ENCODE results near the gene ENAH.

The ENAH gene

DNA sequence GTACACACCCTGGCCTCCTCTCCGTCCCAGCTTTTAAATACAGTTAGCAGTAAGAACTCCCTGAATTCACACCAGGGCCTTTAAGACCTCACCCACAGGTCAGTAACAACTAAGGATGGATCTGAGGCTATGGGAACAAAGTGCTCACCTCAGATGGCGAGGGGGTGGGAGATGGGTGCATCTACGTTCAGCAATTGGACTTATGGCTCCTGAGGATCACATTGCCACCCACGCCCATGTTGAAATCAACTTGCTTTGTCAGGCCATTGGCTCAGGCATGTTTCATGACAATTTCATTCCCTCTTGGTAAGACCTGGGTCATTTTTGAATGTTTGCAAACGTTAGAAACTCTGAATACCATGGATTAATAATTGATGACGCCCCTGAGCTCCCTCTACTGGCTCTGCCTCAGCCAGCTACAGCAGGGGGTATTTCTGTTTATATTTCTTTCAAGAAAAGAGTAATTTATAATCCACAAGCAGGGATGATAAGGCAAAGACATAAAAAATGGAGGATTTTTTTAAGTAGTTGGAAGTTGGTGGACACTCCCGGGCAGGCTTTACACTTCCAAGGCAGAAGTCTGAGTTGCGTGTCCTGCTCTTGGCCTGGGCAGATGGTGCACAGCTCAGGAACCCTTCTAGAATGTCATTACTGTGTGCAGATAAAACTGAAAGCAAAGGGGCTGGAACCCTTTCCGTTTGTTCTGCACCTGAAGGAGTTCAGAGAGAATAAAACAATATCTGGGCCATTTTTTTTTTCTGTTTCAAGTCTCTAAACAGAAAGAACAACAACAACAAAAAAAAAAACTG is 211.4 kb downstream of the ENAH start:
- Histone ChIP-seq H3K4me3 (ENCODE audit: low read length, poor library complexity, severe bottlenecking) (no peak overlapping the region), H3K79me2 (ENCODE audit: insufficient read depth, low read length) (no peaks in the 10 kb centered on the region), H4K20me1 (ENCODE audit: insufficient read depth, low read length, poor library complexity, severe bottlenecking) (no peaks in the 10 kb centered on the region), H3K36me3 (ENCODE audit: insufficient read depth, low read length) (no peaks in the 10 kb centered on the region), H3K9me3 (ENCODE audit: insufficient read depth, low read depth, low read length) (no peaks in the 10 kb centered on the region), H2AFZ (ENCODE audit: low read length) (peak overlapping the region; percentile 47), H3K4me2 (ENCODE audit: low read depth, low read length, poor library complexity, severe bottlenecking) (no peak overlapping the region), H3K9me2 (replicated peaks; ENCODE audit: low read depth, low read length) (no peaks in the 10 kb centered on the region), H3K9ac (ENCODE audit: low read depth, low read length, poor library complexity, severe bottlenecking) (peak overlapping the region; percentile 21), H3K4me1 (ENCODE audit: insufficient read depth, low read length, poor library complexity, severe bottlenecking) (peaks cover 47% of the 10 kb centered on the region), H3F3A (ENCODE audit: low read depth) (peaks cover 2% of the 10 kb centered on the region; the same call in 1 of the 2 replicates), H3K27me3 (ENCODE audit: insufficient read depth, low read length, poor library complexity, severe bottlenecking) (no peaks in the 10 kb centered on the region)
- TF ChIP-seq, protein P1, sequence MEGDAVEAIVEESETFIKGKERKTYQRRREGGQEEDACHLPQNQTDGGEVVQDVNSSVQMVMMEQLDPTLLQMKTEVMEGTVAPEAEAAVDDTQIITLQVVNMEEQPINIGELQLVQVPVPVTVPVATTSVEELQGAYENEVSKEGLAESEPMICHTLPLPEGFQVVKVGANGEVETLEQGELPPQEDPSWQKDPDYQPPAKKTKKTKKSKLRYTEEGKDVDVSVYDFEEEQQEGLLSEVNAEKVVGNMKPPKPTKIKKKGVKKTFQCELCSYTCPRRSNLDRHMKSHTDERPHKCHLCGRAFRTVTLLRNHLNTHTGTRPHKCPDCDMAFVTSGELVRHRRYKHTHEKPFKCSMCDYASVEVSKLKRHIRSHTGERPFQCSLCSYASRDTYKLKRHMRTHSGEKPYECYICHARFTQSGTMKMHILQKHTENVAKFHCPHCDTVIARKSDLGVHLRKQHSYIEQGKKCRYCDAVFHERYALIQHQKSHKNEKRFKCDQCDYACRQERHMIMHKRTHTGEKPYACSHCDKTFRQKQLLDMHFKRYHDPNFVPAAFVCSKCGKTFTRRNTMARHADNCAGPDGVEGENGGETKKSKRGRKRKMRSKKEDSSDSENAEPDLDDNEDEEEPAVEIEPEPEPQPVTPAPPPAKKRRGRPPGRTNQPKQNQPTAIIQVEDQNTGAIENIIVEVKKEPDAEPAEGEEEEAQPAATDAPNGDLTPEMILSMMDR (conservative IDR thresholded peaks at IDR 0.05; ENCODE audit: low read length) = peak; percentile 69
- no peak for TF ChIP-seq EZH2phosphoT487 (IDR thresholded peaks at IDR 0.05; ENCODE audit: borderline replicate concordance)

DNA sequence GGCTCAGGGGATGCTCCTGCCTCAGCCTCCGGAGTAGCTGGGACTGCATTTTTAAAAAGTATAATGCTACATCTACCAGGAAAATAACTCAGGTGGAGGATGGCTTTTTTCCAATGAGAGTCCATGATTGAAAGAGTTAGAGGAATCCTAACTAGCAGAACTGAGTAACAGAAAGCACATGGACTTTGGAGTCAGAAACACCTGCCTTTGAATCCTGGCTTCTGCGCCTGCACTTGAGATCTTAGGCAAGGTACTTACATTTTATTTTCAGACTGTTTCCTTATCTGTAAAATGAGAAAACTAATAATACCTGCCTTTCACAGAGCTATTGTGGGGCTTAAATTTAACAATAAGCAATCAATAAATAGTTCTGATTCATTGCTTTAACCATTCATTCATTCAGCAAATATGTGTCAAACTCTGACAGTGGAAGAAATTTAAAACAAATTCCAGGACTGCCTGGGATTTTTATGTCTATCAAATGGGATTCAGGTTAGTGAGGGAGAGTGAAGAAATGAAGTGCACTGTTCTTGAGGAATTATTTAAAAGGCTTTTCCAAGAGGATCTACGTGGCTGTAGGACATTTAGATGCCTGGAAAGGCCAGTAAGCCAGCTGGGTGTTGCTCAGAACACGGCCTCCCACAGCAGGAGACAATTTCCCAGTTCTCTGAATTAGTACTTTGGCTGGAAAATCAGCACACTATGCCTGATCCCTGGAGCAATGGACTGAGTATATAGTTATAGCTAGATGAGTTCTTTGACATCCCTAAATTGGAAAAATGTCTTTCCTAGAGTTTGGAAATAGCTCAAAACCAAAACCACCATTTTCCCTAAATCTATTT is 212.3 kb downstream of the ENAH start:
- TF ChIP-seq, protein P1 (conservative IDR thresholded peaks at IDR 0.05; ENCODE audit: low read length) = no peak
- TF ChIP-seq EZH2phosphoT487 (IDR thresholded peaks at IDR 0.05; ENCODE audit: borderline replicate concordance) = no peak
- Histone ChIP-seq H3K79me2 (ENCODE audit: insufficient read depth, low read length) (no peaks in the 10 kb centered on the region), H4K20me1 (ENCODE audit: insufficient read depth, low read length, poor library complexity, severe bottlenecking) (no peaks in the 10 kb centered on the region), H2AFZ (ENCODE audit: low read length) (no peak overlapping the region), H3K4me1 (ENCODE audit: insufficient read depth, low read length, poor library complexity, severe bottlenecking) (peaks cover 38% of the 10 kb centered on the region), H3K27me3 (ENCODE audit: insufficient read depth, low read length, poor library complexity, severe bottlenecking) (no peaks in the 10 kb centered on the region), H3K9me2 (replicated peaks; ENCODE audit: low read depth, low read length) (no peaks in the 10 kb centered on the region), H3F3A (ENCODE audit: low read depth) (peaks cover 2% of the 10 kb centered on the region; the same call in 1 of the 2 replicates), H3K9me3 (ENCODE audit: insufficient read depth, low read depth, low read length) (no peaks in the 10 kb centered on the region), H3K4me2 (ENCODE audit: low read depth, low read length, poor library complexity, severe bottlenecking) (no peak overlapping the region), H3K36me3 (ENCODE audit: insufficient read depth, low read length) (no peaks in the 10 kb centered on the region), H3K4me3 (ENCODE audit: low read length, poor library complexity, severe bottlenecking) (no peak overlapping the region), H3K9ac (ENCODE audit: low read depth, low read length, poor library complexity, severe bottlenecking) (no peak overlapping the region)

DNA sequence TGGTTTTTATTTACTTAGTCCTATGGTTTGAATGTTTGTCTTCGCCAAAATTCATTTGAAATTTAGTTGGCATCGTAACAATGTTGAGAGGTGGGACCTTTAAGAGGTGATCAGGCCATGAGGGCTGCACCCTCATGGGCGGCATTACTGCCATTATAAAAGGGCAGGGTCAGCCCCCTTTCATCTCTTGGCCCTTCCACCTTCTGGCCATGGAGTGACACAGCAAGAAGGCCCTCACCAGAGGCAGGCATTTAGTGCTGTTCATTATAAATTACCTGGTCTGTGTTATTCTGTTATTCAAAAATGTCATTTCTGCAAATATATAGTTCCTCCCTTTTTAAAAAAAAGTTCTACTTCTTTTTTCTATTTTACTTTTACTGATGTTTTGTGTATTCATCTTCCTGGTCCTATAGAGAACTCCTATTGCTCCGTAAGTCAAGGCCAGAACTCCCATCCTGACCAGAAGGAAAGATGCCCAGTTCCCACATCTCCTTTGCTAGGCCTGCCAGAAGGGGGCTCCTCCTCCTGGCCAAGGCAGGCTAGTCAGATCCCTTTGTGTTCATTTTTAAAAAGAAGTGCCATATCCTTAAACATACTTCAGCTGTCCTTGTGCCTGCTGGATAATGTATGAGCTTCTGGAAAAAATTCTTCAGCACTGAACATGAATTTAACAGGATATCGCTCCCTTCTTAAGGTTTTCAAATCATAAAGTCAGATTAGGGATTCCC is 215.0 kb downstream of the ENAH start:
- peaks cover 16% of the 10 kb centered on the region for H3K4me1 ChIP-seq (ENCODE audit: insufficient read depth, low read length, poor library complexity, severe bottlenecking)
- no peaks in the 10 kb centered on the region for H3K9me2 ChIP-seq (replicated peaks; ENCODE audit: low read depth, low read length)
- H2AFZ ChIP-seq (ENCODE audit: low read length) = peak overlapping the region; percentile 87
- no peak overlapping the region for H3K9ac ChIP-seq (ENCODE audit: low read depth, low read length, poor library complexity, severe bottlenecking)
- no peaks in the 10 kb centered on the region for H3F3A ChIP-seq (ENCODE audit: low read depth)
- no peaks in the 10 kb centered on the region for H3K27me3 ChIP-seq (ENCODE audit: insufficient read depth, low read length, poor library complexity, severe bottlenecking)
- no peak overlapping the region for H3K4me2 ChIP-seq (ENCODE audit: low read depth, low read length, poor library complexity, severe bottlenecking)
- no peaks in the 10 kb centered on the region for H3K36me3 ChIP-seq (ENCODE audit: insufficient read depth, low read length)
- TF ChIP-seq, protein P1 (conservative IDR thresholded peaks at IDR 0.05; ENCODE audit: low read length) = peak; percentile 74
- no peak for TF ChIP-seq EZH2phosphoT487 (IDR thresholded peaks at IDR 0.05; ENCODE audit: borderline replicate concordance)
- H4K20me1 ChIP-seq (ENCODE audit: insufficient read depth, low read length, poor library complexity, severe bottlenecking) = no peaks in the 10 kb centered on the region
- H3K4me3 ChIP-seq (ENCODE audit: low read length, poor library complexity, severe bottlenecking) = no peak overlapping the region
- no peaks in the 10 kb centered on the region for H3K79me2 ChIP-seq (ENCODE audit: insufficient read depth, low read length)
- no peaks in the 10 kb centered on the region for H3K9me3 ChIP-seq (ENCODE audit: insufficient read depth, low read depth, low read length)
